CD14-positive monocyte (primary cell): ENCODE data around the gene MPC1L. TPM values are rescaled to one million over a fixed set of nuclear protein-coding genes. Genes with fewer than 3 reads are reported as not detected.

Experiments
- DNase-seq, 3 donors: peaks; one replicate each; pipeline ENCODE4 v3.0.0-alpha.2; 2011 to 2022
- H2AFZ ChIP-seq: 2 replicates; pipeline ENCODE4 v1.6.0; 2012; ENCODE audit warnings: mild to moderate bottlenecking, low read depth, low read length, inconsistent platforms; ENCODE audit not compliant: insufficient read depth, poor library complexity, severe bottlenecking
- H3K27ac ChIP-seq, 2 donors: 1 replicate in 1 of 2; 2 replicates in 1 of 2; pipeline ENCODE4 v1.5.1; 2012 to 2013; ENCODE audit warnings: low read length in 2 of 2, control low read depth in 1 of 2, inconsistent platforms in 1 of 2, low read depth in 1 of 2, mild to moderate bottlenecking in 1 of 2
- H3K27me3 ChIP-seq, 2 donors: one replicate each; pipeline versions ENCODE4 v1.6.0 to v1.6.1; 2011 to 2013; ENCODE audit warnings: low read length in 2 of 2; ENCODE audit not compliant: control insufficient read depth in 2 of 2, insufficient read depth in 2 of 2
- H3K36me3 ChIP-seq, 2 donors: replicated peaks in 1 of 2; 1 replicate in 1 of 2; 2 replicates in 1 of 2; pipeline versions ENCODE4 v1.5.1 to v1.6.1; 2012 to 2013; ENCODE audit warnings: low read length in 2 of 2, control low read depth in 1 of 2, inconsistent platforms in 1 of 2, mild to moderate bottlenecking in 1 of 2; ENCODE audit not compliant: insufficient read depth in 2 of 2, control insufficient read depth in 1 of 2
- H3K4me1 ChIP-seq, 2 donors: 1 replicate in 1 of 2; 2 replicates in 1 of 2; pipeline versions ENCODE4 v1.5.1 to v1.6.1; 2012 to 2013; ENCODE audit warnings: low read length in 2 of 2, control low read depth in 1 of 2, inconsistent platforms in 1 of 2, mild to moderate bottlenecking in 1 of 2, moderate library complexity in 1 of 2; ENCODE audit not compliant: insufficient read depth in 2 of 2, control insufficient read depth in 1 of 2
- H3K4me2 ChIP-seq: replicated peaks from 2 replicates; pipeline ENCODE3; 2012; ENCODE audit warnings: low read length, moderate library complexity, mild to moderate bottlenecking; ENCODE audit not compliant: poor library complexity, severe bottlenecking; ENCODE audit errors: extremely low read depth
- H3K4me3 ChIP-seq, 3 experiments: fragments of 200-600 bp in 1 of 3; sonication (generic) in 1 of 3; replicated peaks in 1 of 3; 1 replicate in 2 of 3; 2 replicates in 1 of 3; pipeline ENCODE4 v1.5.1; 2011 to 2013; ENCODE audit warnings: low read length in 3 of 3, mild to moderate bottlenecking in 3 of 3, control low read depth in 2 of 3, low read depth in 2 of 3, inconsistent platforms in 1 of 3, moderate library complexity in 1 of 3
- H3K79me2 ChIP-seq: 2 replicates; pipeline ENCODE4 v1.6.0; 2012; ENCODE audit warnings: mild to moderate bottlenecking, control low read depth, inconsistent platforms, low read length, moderate library complexity; ENCODE audit not compliant: insufficient read depth
- H3K9ac ChIP-seq: 2 replicates; pipeline ENCODE4 v1.6.0; 2017; ENCODE audit warnings: low read length, mild to moderate bottlenecking; ENCODE audit not compliant: insufficient read depth, poor library complexity, severe bottlenecking
- H3K9me3 ChIP-seq, 2 donors: replicated peaks in 1 of 2; 1 replicate in 1 of 2; 2 replicates in 1 of 2; pipeline versions ENCODE4 v1.5.1 to v1.6.1; 2012 to 2013; ENCODE audit warnings: low read length in 2 of 2, control low read depth in 1 of 2; ENCODE audit not compliant: control insufficient read depth in 1 of 2, insufficient read depth in 1 of 2
- H4K20me1 ChIP-seq: 2 replicates; pipeline ENCODE4 v1.6.0; 2012; ENCODE audit warnings: mild to moderate bottlenecking, low read length, control low read depth, moderate library complexity; ENCODE audit not compliant: insufficient read depth
- H3K27ac Mint-ChIP-seq, 7 donors: one replicate each; pipeline ENCODE4 v1.8.0; 2020; ENCODE audit warnings: mild to moderate bottlenecking in 7 of 7, mixed read lengths in 7 of 7, moderate library complexity in 6 of 7, inconsistent platforms in 2 of 7
- H3K27me3 Mint-ChIP-seq, 3 donors: one replicate each; pipeline ENCODE4 v1.8.0; 2021 to 2022; ENCODE audit warnings: low read depth in 3 of 3, mild to moderate bottlenecking in 3 of 3, mixed read lengths in 3 of 3, moderate library complexity in 3 of 3, inconsistent platforms in 1 of 3
- H3K36me3 Mint-ChIP-seq, 2 donors: one replicate each; pipeline ENCODE4 v1.8.0; 2020; ENCODE audit warnings: mixed read lengths in 2 of 2, inconsistent platforms in 1 of 2, mild to moderate bottlenecking in 1 of 2
- H3K4me1 Mint-ChIP-seq: one replicate; pipeline ENCODE4 v1.8.0; 2020; ENCODE audit warnings: mild to moderate bottlenecking, mixed read lengths
- H3K4me3 Mint-ChIP-seq, 2 donors: one replicate each; pipeline ENCODE4 v1.8.0; 2020; ENCODE audit warnings: mild to moderate bottlenecking in 2 of 2, mixed read lengths in 2 of 2, moderate library complexity in 1 of 2
- H3K9me3 Mint-ChIP-seq, 7 donors: one replicate each; pipeline ENCODE4 v1.8.0; 2020 to 2022; ENCODE audit warnings: mixed read lengths in 7 of 7, mild to moderate bottlenecking in 6 of 7, moderate library complexity in 6 of 7, inconsistent platforms in 2 of 7
- CTCF ChIP-seq: fragments of 200-600 bp; IDR thresholded peaks from one replicate; pipeline ENCODE4 v1.8.0; 2022; ENCODE audit warnings: antibody characterized with exemption, mild to moderate bottlenecking
- WGBS: methylation state at CpG from one replicate; pipeline ENCODE4 v1.1.5; 2013; ENCODE audit warnings: missing lambda C conversion rate; ENCODE audit not compliant: insufficient coverage; 5-methylcytosine and 5-hydroxymethylcytosine counted together
- intact Hi-C, 2 donors: fragments of 100-400 bp; cut with micrococcal nuclease; formaldehyde crosslinking; loops; one replicate each; pipeline versions ENCODE4 v1.15.0 to v1.15.1; 2023
- polyA plus RNA-seq, 3 donors: library from polyadenylated mRNA; depleted of rRNA in 1 of 3; unstranded in 2 of 3; stranded (reverse) in 1 of 3; fragments of 300-500 nt in 2 of 3; fragments of >200 nt in 1 of 3; fragmentation: Illumina TruSeq in 2 of 3; gene quantifications; 1 replicate in 2 of 3; 2 replicates in 1 of 3; pipeline ENCODE4 v1.2.3, GENCODE V29; 2012 to 2021

Gene MPC1L
- polyA plus RNA-seq, 3 donors: not detected

DNA sequence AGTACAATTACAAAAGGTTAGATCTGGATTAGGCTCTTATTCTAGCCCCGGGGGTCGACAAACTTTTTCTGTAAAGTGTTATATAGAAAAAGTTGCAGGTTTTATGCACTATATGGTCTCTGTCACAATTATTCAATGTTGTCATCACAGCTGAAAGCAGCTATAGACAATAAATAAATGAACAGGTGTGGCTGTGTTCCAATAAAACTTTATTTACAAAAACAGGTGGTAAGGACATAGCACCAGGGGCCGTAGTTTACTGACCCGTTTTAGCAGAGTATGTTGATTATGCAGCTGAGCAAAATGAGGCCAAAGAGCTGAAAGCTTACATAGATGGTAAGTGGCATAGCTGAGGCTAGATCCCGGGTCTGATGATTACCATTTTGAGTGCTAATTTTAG, 37.2 kb downstream of the MPC1L start:
- Histone ChIP-seq H3K4me1 (no peaks in the 10 kb centered on the region), H2AFZ (no peak overlapping the region), H3K4me2 (no peak overlapping the region), H3K79me2 (no peaks in the 10 kb centered on the region), H3K27me3 (peaks cover 0 to 21% of the 10 kb centered on the region in 2 donors), H3K4me3 (no peak overlapping the region), H3K36me3 (peaks cover 57 to 87% of the 10 kb centered on the region in 2 donors), H3K9me3 (no peaks in the 10 kb centered on the region), H3K9ac (no peak overlapping the region), H4K20me1 (no peaks in the 10 kb centered on the region), H3K27ac (no peak overlapping the region)
- Mint-ChIP-seq H3K4me1 (no peaks in the 10 kb centered on the region), H3K27ac (no peak overlapping the region), H3K4me3 (no peak overlapping the region), H3K36me3 (peaks cover 55 to 80% of the 10 kb centered on the region in 2 donors), H3K27me3 (peaks cover 0 to 37% (median 0%) of the 10 kb centered on the region in 3 donors), H3K9me3 (no peaks in the 10 kb centered on the region)
- intact Hi-C loops: no loop called here
- no peak for TF ChIP-seq CTCF
- WGBS: no CpG with 5 or more reads among the region's 5 CpGs
- no peak for DNase-seq

DNA sequence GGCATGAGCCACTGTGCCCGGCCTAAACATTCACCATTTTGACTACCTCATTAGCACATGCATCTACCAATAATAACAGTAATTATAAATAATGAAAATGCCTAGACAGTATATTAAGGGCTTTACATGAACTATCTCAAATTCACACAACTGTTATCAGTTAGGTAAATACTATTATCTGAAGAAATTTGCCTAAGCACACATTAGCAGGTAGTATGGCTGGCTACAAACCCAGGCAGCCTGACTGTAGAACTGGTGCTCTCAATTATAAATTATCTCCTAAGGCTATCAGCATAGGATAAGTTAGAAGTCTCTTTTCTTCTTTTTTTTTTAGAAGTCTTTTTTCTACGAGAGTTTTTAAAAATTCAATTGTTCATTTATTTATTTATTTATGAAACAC, 38.3 kb downstream of the MPC1L start:
- WGBS: no CpG with 5 or more reads among the region's 2 CpGs
- no peak overlapping the region for H3K27ac ChIP-seq
- Mint-ChIP-seq H3K27me3 (peaks cover 0 to 33% (median 0%) of the 10 kb centered on the region in 3 donors), H3K9me3 (peaks cover 0 to 4% (median 0%) of the 10 kb centered on the region in 7 donors), H3K27ac (no peak overlapping the region), H3K4me1 (no peaks in the 10 kb centered on the region), H3K36me3 (peaks cover 57 to 81% of the 10 kb centered on the region in 2 donors), H3K4me3 (no peak overlapping the region)
- H3K4me3 ChIP-seq: no peak overlapping the region
- H3K9me3 ChIP-seq: no peaks in the 10 kb centered on the region
- H3K79me2 ChIP-seq: no peaks in the 10 kb centered on the region
- H3K36me3 ChIP-seq: peaks cover 65 to 90% of the 10 kb centered on the region in 2 donors
- H4K20me1 ChIP-seq: no peaks in the 10 kb centered on the region
- intact Hi-C loops: no loop called here
- H3K4me2 ChIP-seq: no peak overlapping the region
- H3K9ac ChIP-seq: no peak overlapping the region
- H3K4me1 ChIP-seq: no peaks in the 10 kb centered on the region
- H2AFZ ChIP-seq: no peak overlapping the region
- no peak for TF ChIP-seq CTCF
- DNase-seq: no peak
- H3K27me3 ChIP-seq: peaks cover 0 to 14% of the 10 kb centered on the region in 2 donors
